ENCODE measurements around the gene C9orf152.
A peak's percentile ranks its signal among the peaks of the same experiment; 100 is the strongest.

C9orf152 gene

GRCh38 chr9:110178281-110178680, 29.7 kb downstream of the C9orf152 start:
- DNase-seq, result no peak

GRCh38 chr9:110175275-110175968, 32.5 kb downstream of the C9orf152 start:
- no peak for DNase-seq

- no peak for DNase-seq
These were observed 34.7 kb downstream of the C9orf152 start for GRCh38 chr9:110173322-110173642.

- DNase-seq, result no peak
These were observed 37.4 kb downstream of the C9orf152 start for GRCh38 chr9:110170357-110171257.

- no peak for DNase-seq
These were observed 39.5 kb downstream of the C9orf152 start for GRCh38 chr9:110168486-110168885.

- DNase-seq, result no peak
These were observed 46.0 kb downstream of the C9orf152 start for GRCh38 chr9:110161940-110162339.

GRCh38 chr9:110160685-110161084, 47.3 kb downstream of the C9orf152 start:
- DNase-seq, result no peak

GRCh38 chr9:110160123-110160522, 47.8 kb downstream of the C9orf152 start:
- no peak for DNase-seq

- no peak for DNase-seq
These were observed 49.9 kb downstream of the C9orf152 start for GRCh38 chr9:110157823-110158664.

- DNase-seq, result peak; percentile 11
These were observed 51.1 kb downstream of the C9orf152 start for GRCh38 chr9:110156902-110157301.

GRCh38 chr9:110156416-110156815, 51.5 kb downstream of the C9orf152 start:
- no peak for DNase-seq

GRCh38 chr9:110155751-110156150, 52.2 kb downstream of the C9orf152 start:
- DNase-seq, result no peak

GRCh38 chr9:110153431-110153830, 54.5 kb downstream of the C9orf152 start:
- DNase-seq, result no peak

GRCh38 chr9:110152704-110153374, 55.1 kb downstream of the C9orf152 start:
- DNase-seq, result no peak
